ENCODE data around the gene ENTHD1. TPM values are rescaled to one million over a fixed set of nuclear protein-coding genes. Genes with fewer than 3 reads are reported as not detected.

ENTHD1 gene
- total and polyA plus RNA-seq, 8 donors = not detected

- H3K27ac ChIP-seq = peak overlapping the region in 3 of 5 donors; percentile 6 to 52 (median 46)
- 58 to 72% (median 65%) methylated on average over 5 of the region's 5 CpGs for WGBS, 5 donors
- H3K27me3 ChIP-seq = peaks cover 0 to 8% (median 0%) of the 10 kb centered on the region in 3 donors
- H3K4me3 ChIP-seq = no peak overlapping the region
- H3K4me1 ChIP-seq = peaks cover 0 to 30% (median 5%) of the 10 kb centered on the region in 4 donors
- peak in 1 of 2 donors; percentile 26 for DNase-seq
- TF ChIP-seq, protein P1, sequence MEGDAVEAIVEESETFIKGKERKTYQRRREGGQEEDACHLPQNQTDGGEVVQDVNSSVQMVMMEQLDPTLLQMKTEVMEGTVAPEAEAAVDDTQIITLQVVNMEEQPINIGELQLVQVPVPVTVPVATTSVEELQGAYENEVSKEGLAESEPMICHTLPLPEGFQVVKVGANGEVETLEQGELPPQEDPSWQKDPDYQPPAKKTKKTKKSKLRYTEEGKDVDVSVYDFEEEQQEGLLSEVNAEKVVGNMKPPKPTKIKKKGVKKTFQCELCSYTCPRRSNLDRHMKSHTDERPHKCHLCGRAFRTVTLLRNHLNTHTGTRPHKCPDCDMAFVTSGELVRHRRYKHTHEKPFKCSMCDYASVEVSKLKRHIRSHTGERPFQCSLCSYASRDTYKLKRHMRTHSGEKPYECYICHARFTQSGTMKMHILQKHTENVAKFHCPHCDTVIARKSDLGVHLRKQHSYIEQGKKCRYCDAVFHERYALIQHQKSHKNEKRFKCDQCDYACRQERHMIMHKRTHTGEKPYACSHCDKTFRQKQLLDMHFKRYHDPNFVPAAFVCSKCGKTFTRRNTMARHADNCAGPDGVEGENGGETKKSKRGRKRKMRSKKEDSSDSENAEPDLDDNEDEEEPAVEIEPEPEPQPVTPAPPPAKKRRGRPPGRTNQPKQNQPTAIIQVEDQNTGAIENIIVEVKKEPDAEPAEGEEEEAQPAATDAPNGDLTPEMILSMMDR (IDR thresholded peaks at IDR 0.05) = no peak
- TF ChIP-seq POLR2A (IDR thresholded peaks at IDR 0.05) (no peak), POLR2AphosphoS5 (IDR thresholded peaks at IDR 0.05) (no peak), EP300 (IDR thresholded peaks at IDR 0.05) (no peak)
- intact Hi-C loops (cut with DNase I; ENCODE audit: low total_unique reads) = no loop called here
- H3K9me3 ChIP-seq = no peaks in the 10 kb centered on the region
- no peaks in the 10 kb centered on the region for H3K36me3 ChIP-seq
Observed at GRCh38 chr22:39917197-39917643, 23.7 kb upstream of the ENTHD1 start.

GRCh38 chr22:39916496-39916895 lies 22.9 kb upstream of the ENTHD1 start:
- Histone ChIP-seq H3K9me3 (no peaks in the 10 kb centered on the region), H3K36me3 (no peaks in the 10 kb centered on the region), H3K4me3 (no peak overlapping the region), H3K27me3 (peaks cover 0 to 8% (median 0%) of the 10 kb centered on the region in 3 donors), H3K4me1 (peaks cover 0 to 30% (median 5%) of the 10 kb centered on the region in 4 donors), H3K27ac (peak overlapping the region in 1 of 5 donors; percentile 37)
- TF ChIP-seq EP300 (IDR thresholded peaks at IDR 0.05) (no peak), POLR2A (IDR thresholded peaks at IDR 0.05) (no peak), POLR2AphosphoS5 (IDR thresholded peaks at IDR 0.05) (no peak)
- TF ChIP-seq, protein P1 (IDR thresholded peaks at IDR 0.05) = no peak
- no peak for DNase-seq
- 78 to 83% (median 82%) methylated on average over 3 of the region's 3 CpGs for WGBS, 5 donors
- intact Hi-C loops (cut with DNase I; ENCODE audit: low total_unique reads) = no loop called here

- Histone ChIP-seq H3K4me3 (no peak overlapping the region), H3K27me3 (peaks cover 0 to 5% (median 0%) of the 10 kb centered on the region in 3 donors), H3K4me1 (peaks cover 0 to 30% (median 5%) of the 10 kb centered on the region in 4 donors), H3K36me3 (no peaks in the 10 kb centered on the region), H3K27ac (peak overlapping the region in 2 of 5 donors; percentile 11 to 37), H3K9me3 (no peaks in the 10 kb centered on the region)
- 34 to 48% (median 42%) methylated on average over 4 of the region's 4 CpGs for WGBS, 5 donors
- intact Hi-C loops (cut with DNase I; ENCODE audit: low total_unique reads) = no loop called here
- TF ChIP-seq, protein P1 (IDR thresholded peaks at IDR 0.05) = no peak
- TF ChIP-seq POLR2AphosphoS5 (IDR thresholded peaks at IDR 0.05) (no peak), EP300 (IDR thresholded peaks at IDR 0.05) (no peak), POLR2A (IDR thresholded peaks at IDR 0.05) (no peak)
- DNase-seq = no peak
Observed at GRCh38 chr22:39915295-39915726, 21.8 kb upstream of the ENTHD1 start.

DNA sequence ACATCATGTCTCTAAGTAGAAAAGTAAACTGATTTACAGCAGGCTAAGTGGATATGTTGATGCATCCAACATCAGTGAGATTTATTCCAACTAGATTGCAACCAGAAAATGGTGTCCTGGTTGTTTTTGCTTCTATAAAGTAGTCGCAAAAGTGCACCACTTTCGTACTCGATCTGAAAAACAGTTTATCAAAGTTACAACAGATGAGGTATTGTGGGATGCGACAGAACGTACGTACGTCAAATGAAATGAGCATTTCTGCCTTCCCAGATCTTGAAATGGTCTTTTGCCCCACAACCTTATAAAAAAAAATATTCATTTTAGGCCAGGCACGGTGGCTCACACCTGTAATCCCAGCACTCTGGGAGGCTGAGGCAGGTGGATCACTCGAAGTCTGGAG lies 21.0 kb upstream of the ENTHD1 start:
- Histone ChIP-seq H3K9me3 (no peaks in the 10 kb centered on the region), H3K36me3 (no peaks in the 10 kb centered on the region), H3K4me1 (peaks cover 0 to 30% (median 5%) of the 10 kb centered on the region in 4 donors), H3K27ac (no peak overlapping the region), H3K27me3 (peaks cover 0 to 3% (median 0%) of the 10 kb centered on the region in 3 donors), H3K4me3 (no peak overlapping the region)
- DNase-seq = no peak
- WGBS, 5 donors = 81 to 91% (median 89%) methylated on average over 9 of the region's 9 CpGs
- intact Hi-C loops (cut with DNase I; ENCODE audit: low total_unique reads) = no loop called here
- no peak for TF ChIP-seq POLR2A (IDR thresholded peaks at IDR 0.05)
- no peak for TF ChIP-seq EP300 (IDR thresholded peaks at IDR 0.05)
- TF ChIP-seq POLR2AphosphoS5 (IDR thresholded peaks at IDR 0.05) = no peak
- TF ChIP-seq, protein P1 (IDR thresholded peaks at IDR 0.05) = no peak

All from stomach (tissue), 9 donors.